GM23338 (cell line): ENCODE results near the gene HDDC3.
A peak's percentile ranks its signal among the peaks of the same experiment; 100 is the strongest.

Experiments used
- NANOG ChIP-seq: IDR thresholded peaks from 2 replicates; pipeline ENCODE4 v1.6.1; 2016; ENCODE audit warnings: antibody characterized with exemption, borderline replicate concordance
- POLR2AphosphoS5 ChIP-seq: IDR thresholded peaks from 2 replicates; pipeline ENCODE4 v1.6.1; 2016; ENCODE audit warnings: antibody characterized with exemption, low read depth
- TF ChIP-seq, protein P1 (sequence below), 2 experiments: fragments of 200-600 bp in 1 of 2; sonication (generic) in 1 of 2; conservative IDR thresholded peaks; 2 replicates each; pipeline versions ENCODE4 v1.5.1 to v1.6.1; 2016 to 2017; ENCODE audit warnings: antibody characterized with exemption in 2 of 2, low read depth in 2 of 2, mild to moderate bottlenecking in 2 of 2, moderate library complexity in 1 of 2

DNA sequence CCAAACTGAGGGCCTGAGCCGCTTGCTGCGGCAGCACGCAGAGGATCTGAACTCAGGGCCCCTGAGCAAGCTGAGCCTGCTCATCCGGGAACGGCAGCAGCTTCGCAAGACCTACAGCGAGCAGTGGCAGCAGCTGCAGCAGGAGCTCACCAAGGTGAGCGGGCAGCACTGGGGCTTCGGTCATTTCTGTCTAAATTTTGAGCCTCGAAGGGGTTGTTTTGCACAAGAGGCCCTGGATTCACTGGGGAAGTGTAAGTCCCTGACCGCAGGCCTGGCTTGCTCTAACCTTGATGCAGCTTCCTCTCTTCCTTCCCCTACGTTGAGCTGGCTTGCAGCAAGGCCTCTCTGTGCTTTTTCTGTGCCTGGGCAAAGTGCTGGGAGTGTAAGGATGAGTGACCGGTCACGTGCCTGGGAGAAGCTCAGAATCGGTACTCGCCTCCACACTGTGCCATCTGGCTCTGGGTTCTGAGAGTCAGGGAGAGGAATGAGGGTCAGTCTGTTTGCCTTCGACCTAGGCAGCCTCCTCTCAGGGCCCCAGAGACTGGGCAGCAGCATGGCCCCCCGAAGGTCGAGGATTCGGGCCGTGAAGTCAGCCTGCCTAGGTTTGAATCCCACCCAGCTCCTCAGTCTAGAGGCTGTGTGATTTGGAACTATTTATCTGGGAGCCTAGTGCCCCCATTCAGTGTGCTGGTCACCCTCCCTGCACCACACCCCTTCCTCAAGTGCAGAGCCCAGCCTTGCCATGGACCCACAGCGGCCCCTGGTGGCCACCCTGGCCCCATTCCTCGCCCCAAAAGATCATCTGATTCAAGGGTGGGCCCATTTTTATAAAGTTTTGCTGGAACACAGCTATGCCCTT, 46.7 kb downstream of the HDDC3 start:
- TF ChIP-seq NANOG (no peak), POLR2AphosphoS5 (no peak)
- TF ChIP-seq, protein P1, sequence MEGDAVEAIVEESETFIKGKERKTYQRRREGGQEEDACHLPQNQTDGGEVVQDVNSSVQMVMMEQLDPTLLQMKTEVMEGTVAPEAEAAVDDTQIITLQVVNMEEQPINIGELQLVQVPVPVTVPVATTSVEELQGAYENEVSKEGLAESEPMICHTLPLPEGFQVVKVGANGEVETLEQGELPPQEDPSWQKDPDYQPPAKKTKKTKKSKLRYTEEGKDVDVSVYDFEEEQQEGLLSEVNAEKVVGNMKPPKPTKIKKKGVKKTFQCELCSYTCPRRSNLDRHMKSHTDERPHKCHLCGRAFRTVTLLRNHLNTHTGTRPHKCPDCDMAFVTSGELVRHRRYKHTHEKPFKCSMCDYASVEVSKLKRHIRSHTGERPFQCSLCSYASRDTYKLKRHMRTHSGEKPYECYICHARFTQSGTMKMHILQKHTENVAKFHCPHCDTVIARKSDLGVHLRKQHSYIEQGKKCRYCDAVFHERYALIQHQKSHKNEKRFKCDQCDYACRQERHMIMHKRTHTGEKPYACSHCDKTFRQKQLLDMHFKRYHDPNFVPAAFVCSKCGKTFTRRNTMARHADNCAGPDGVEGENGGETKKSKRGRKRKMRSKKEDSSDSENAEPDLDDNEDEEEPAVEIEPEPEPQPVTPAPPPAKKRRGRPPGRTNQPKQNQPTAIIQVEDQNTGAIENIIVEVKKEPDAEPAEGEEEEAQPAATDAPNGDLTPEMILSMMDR (conservative IDR thresholded peaks at IDR 0.05; ENCODE audit: low read depth in 2 of 2) = peak; percentile 99 to 100
